ENCODE measurements around the gene CPLANE2. TPM values are rescaled to one million over a fixed set of nuclear protein-coding genes. Genes with fewer than 3 reads are reported as not detected.

CPLANE2 gene
- total and polyA plus RNA-seq, 7 donors, result 2.5 to 7.4 (median 3.7) TPM

GRCh38 chr1:16209132-16209846, 27.7 kb downstream of the CPLANE2 start:
- H3K36me3 ChIP-seq, result no peaks in the 10 kb centered on the region
- no peak for TF ChIP-seq CTCF (IDR thresholded peaks at IDR 0.05)
- TF ChIP-seq EP300 (IDR thresholded peaks at IDR 0.05), result no peak
- TF ChIP-seq POLR2AphosphoS5 (IDR thresholded peaks at IDR 0.05), result no peak
- no peak for TF ChIP-seq POLR2A (IDR thresholded peaks at IDR 0.05)
- peaks cover 0 to 20% (median 16%) of the 10 kb centered on the region in 4 donors for H3K4me1 ChIP-seq
- no peak overlapping the region for H3K4me3 ChIP-seq
- intact Hi-C loops (cut with DNase I), result loop anchor here (5.0 to 10.0 kb wide), 2 partner anchors 156 to 233 kb away; partner anchors contain the start of genes NECAP2 and SZRD1
- no peaks in the 10 kb centered on the region for H3K9me3 ChIP-seq
- WGBS, 2 donors, result 73 to 79% methylated on average over 9 of the region's 9 CpGs
- DNase-seq, result no peak
- H3K27me3 ChIP-seq, result no peaks in the 10 kb centered on the region
- H3K27ac ChIP-seq, result peak overlapping the region in 1 of 4 donors; percentile 5

- intact Hi-C loops (cut with DNase I), result loop anchor here (5.0 to 10.0 kb wide), 2 partner anchors 156 to 234 kb away; partner anchors contain the start of genes NECAP2 and SZRD1
- Histone ChIP-seq H3K27ac (no peak overlapping the region), H3K4me1 (peaks cover 0 to 20% (median 16%) of the 10 kb centered on the region in 4 donors), H3K27me3 (no peaks in the 10 kb centered on the region), H3K4me3 (no peak overlapping the region), H3K9me3 (no peaks in the 10 kb centered on the region), H3K36me3 (no peaks in the 10 kb centered on the region)
- no peak for DNase-seq
- no peak for TF ChIP-seq EP300 (IDR thresholded peaks at IDR 0.05)
- no peak for TF ChIP-seq POLR2A (IDR thresholded peaks at IDR 0.05)
- no peak for TF ChIP-seq CTCF (IDR thresholded peaks at IDR 0.05)
- no peak for TF ChIP-seq POLR2AphosphoS5 (IDR thresholded peaks at IDR 0.05)
- 89% methylated on average over 13 of the region's 13 CpGs for WGBS, 2 donors
Observed at GRCh38 chr1:16208270-16208987, 28.6 kb downstream of the CPLANE2 start.

GRCh38 chr1:16207318-16208269, 29.4 kb downstream of the CPLANE2 start:
- H3K9me3 ChIP-seq, result no peaks in the 10 kb centered on the region
- 65 to 79% methylated on average over 51 of the region's 51 CpGs for WGBS, 2 donors
- peak overlapping the region; percentile 37 to 60 (median 46) for H3K4me3 ChIP-seq
- peak; percentile 76 for DNase-seq
- no peaks in the 10 kb centered on the region for H3K36me3 ChIP-seq
- peak overlapping the region; percentile 85 to 97 (median 90) for H3K27ac ChIP-seq
- H3K27me3 ChIP-seq, result no peaks in the 10 kb centered on the region
- intact Hi-C loops (cut with DNase I), result loop anchor here (2.0 to 10.0 kb wide), 3 partner anchors 29 to 235 kb away; partner anchors contain the start of genes CPLANE2, NECAP2 and SZRD1
- H3K4me1 ChIP-seq, result peaks cover 0 to 20% (median 16%) of the 10 kb centered on the region in 4 donors
- TF ChIP-seq POLR2AphosphoS5 (IDR thresholded peaks at IDR 0.05) (no peak), CTCF (IDR thresholded peaks at IDR 0.05) (no peak), POLR2A (IDR thresholded peaks at IDR 0.05) (no peak), EP300 (IDR thresholded peaks at IDR 0.05) (no peak)

Measured in sigmoid colon (tissue), 7 donors.